ENCODE measurements around the gene KNCN. TPM values are rescaled to one million over a fixed set of nuclear protein-coding genes. Genes with fewer than 3 reads are reported as not detected.

KNCN gene
- total RNA-seq, 4 donors from 2014 or later: not detected

DNA sequence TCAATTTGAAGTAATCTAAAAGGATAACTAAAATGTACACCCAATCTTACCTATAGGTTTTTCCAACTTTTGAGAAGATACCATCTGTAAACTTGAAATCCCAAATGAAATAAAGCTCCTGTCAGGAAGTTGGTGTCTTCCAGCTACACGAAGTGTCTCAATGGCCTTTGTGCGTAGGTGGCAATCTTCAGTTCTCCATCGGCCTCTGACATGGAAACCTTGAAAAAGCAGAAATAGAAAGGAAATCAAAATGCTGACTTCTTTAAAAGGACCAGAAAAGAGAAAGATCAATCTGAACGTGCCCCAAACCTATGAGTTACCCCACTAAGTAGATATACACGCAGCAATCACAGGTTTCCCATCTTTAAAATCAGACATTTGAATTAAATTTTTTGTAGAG lies 42.6 kb upstream of the KNCN start:
- no peaks in the 10 kb centered on the region for H3K36me3 ChIP-seq
- H3K4me3 ChIP-seq: no peak overlapping the region
- no peak overlapping the region for H3K27ac ChIP-seq

DNA sequence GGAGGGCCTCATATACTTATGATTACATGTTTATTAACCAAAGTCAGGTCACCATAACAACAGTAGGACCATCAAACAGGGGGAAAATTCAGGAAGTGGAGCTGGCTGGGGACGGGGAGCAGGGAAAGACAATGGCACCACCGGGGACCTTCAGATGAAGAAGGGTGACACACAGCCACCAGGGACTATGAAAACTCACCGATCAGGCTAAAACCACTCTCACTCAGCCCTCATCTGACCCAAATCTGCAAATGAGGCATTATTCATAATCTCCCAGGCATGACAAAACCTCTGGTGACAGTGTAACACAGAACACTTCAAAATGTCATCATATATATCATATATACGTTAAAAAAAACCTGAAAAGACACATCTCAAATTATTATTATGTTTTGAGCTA lies 41.4 kb upstream of the KNCN start:
- no peak for TF ChIP-seq POLR2A (IDR thresholded peaks at IDR 0.05)
- TF ChIP-seq, protein P1, sequence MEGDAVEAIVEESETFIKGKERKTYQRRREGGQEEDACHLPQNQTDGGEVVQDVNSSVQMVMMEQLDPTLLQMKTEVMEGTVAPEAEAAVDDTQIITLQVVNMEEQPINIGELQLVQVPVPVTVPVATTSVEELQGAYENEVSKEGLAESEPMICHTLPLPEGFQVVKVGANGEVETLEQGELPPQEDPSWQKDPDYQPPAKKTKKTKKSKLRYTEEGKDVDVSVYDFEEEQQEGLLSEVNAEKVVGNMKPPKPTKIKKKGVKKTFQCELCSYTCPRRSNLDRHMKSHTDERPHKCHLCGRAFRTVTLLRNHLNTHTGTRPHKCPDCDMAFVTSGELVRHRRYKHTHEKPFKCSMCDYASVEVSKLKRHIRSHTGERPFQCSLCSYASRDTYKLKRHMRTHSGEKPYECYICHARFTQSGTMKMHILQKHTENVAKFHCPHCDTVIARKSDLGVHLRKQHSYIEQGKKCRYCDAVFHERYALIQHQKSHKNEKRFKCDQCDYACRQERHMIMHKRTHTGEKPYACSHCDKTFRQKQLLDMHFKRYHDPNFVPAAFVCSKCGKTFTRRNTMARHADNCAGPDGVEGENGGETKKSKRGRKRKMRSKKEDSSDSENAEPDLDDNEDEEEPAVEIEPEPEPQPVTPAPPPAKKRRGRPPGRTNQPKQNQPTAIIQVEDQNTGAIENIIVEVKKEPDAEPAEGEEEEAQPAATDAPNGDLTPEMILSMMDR (IDR thresholded peaks at IDR 0.05): no peak
- no peaks in the 10 kb centered on the region for H3K36me3 ChIP-seq
- H3K4me3 ChIP-seq: no peak overlapping the region
- no peaks in the 10 kb centered on the region for H3K4me1 ChIP-seq
- no peak for DNase-seq
- H3K27me3 ChIP-seq: no peaks in the 10 kb centered on the region
- no peaks in the 10 kb centered on the region for H3K9me3 ChIP-seq
- H3K27ac ChIP-seq: no peak overlapping the region
- intact Hi-C loops (cut with DNase I; ENCODE audit: low total_unique reads): no loop called here

More for the DNA sequence above, 42.6 kb upstream of the KNCN start:
- Histone ChIP-seq H3K9me3 (no peaks in the 10 kb centered on the region), H3K27me3 (no peaks in the 10 kb centered on the region), H3K4me1 (no peaks in the 10 kb centered on the region)
- no peak for DNase-seq
- no peak for TF ChIP-seq POLR2A (IDR thresholded peaks at IDR 0.05)
- TF ChIP-seq, protein P1 (IDR thresholded peaks at IDR 0.05): no peak
- intact Hi-C loops (cut with DNase I; ENCODE audit: low total_unique reads): no loop called here

DNA sequence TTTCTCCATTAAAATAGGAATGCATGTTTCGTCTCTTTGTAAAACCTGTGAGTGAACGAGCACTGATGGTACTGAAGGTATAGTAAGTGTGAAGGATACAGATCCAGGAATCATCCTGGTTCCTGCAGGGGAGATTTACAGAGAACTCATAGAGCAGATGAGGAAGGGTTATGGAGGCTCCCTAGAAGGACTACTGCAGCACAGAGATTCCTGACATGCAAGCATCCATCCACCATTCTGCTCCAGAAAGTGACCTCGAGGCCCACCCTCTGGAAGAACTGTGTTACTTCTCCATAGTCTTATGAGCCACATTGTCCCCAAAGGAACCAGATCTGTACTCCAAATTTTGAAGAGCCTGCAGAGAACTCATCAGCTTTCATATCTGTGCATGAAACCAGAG lies 38.1 kb upstream of the KNCN start:
- Histone ChIP-seq H3K27ac (no peak overlapping the region), H3K4me1 (no peaks in the 10 kb centered on the region), H3K27me3 (no peaks in the 10 kb centered on the region), H3K9me3 (no peaks in the 10 kb centered on the region), H3K36me3 (no peaks in the 10 kb centered on the region), H3K4me3 (no peak overlapping the region)
- TF ChIP-seq, protein P1 (IDR thresholded peaks at IDR 0.05): no peak
- TF ChIP-seq POLR2A (IDR thresholded peaks at IDR 0.05): no peak
- intact Hi-C loops (cut with DNase I; ENCODE audit: low total_unique reads): no loop called here
- DNase-seq: no peak

DNA sequence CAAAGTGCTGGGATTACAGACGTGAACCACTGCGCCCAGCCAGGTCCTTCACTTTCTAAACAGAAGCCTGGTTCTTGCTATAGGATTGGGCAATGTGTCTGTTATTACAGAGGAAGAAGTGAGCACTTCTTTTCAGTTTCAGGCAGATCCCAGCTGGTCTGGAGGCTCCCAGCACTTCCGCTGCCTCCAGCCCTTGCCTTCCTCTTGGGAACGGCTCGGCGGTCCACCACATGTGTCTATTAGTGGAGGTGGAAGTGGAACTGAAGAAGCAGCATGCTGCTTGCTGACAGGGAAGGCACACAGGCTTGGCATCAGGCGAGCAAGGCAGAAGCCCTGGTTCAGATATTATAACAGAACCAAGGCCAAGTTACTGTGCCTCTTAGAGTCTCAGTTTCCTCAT lies 35.6 kb upstream of the KNCN start:
- intact Hi-C loops (cut with DNase I; ENCODE audit: low total_unique reads): no loop called here
- Histone ChIP-seq H3K4me1 (no peaks in the 10 kb centered on the region), H3K4me3 (no peak overlapping the region), H3K36me3 (no peaks in the 10 kb centered on the region), H3K27ac (no peak overlapping the region), H3K9me3 (no peaks in the 10 kb centered on the region), H3K27me3 (no peaks in the 10 kb centered on the region)
- TF ChIP-seq, protein P1 (IDR thresholded peaks at IDR 0.05): no peak
- no peak for TF ChIP-seq POLR2A (IDR thresholded peaks at IDR 0.05)
- DNase-seq: no peak

DNA sequence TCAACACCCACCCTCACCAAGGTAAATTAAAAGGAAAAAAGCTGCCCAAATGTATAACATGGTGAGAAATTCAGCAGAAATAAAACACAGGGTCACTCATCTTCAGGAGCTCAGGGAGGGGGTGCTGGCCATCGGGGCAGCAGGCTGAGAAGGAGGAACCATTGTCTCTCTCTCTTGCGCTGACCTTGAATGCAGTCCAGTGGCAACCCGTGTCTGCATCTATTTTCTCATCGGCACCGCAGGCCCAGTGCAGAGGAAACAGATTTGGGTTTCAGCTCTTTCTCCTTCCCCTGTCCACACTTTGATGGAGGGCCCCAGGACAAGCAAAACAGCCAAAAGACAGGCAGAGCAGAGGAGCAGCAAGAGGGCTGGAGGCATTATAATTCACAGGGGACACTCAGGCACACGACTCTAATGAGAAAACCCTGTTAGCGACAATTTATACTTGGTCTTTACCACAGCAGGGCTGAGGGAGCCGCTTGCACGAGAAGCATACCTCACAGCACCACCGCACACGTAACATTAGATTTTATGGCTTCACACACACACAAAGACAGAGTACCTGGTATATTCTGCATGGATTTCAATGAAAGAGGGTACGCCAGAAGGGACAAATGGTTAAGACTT lies 34.0 kb upstream of the KNCN start:
- Histone ChIP-seq H3K4me1 (no peaks in the 10 kb centered on the region), H3K27ac (no peak overlapping the region), H3K4me3 (no peak overlapping the region), H3K36me3 (no peaks in the 10 kb centered on the region), H3K9me3 (no peaks in the 10 kb centered on the region), H3K27me3 (no peaks in the 10 kb centered on the region)
- no peak for DNase-seq
- no peak for TF ChIP-seq POLR2A (IDR thresholded peaks at IDR 0.05)
- TF ChIP-seq, protein P1 (IDR thresholded peaks at IDR 0.05): no peak
- intact Hi-C loops (cut with DNase I; ENCODE audit: low total_unique reads): no loop called here
